Hepatocyte (in vitro differentiated cells): ENCODE measurements around the gene MAP7.

ENCODE experiments used
- CTCF ChIP-seq: fragments of 200-600 bp; sonication (generic); IDR thresholded peaks from 2 replicates; pipeline ENCODE4 v1.5.1; 2016; ENCODE audit warnings: antibody characterized with exemption, mild to moderate bottlenecking; ENCODE audit not compliant: poor library complexity
- EZH2 ChIP-seq: fragments of 200-600 bp; sonication (generic); IDR thresholded peaks from 2 replicates; pipeline ENCODE4 v1.6.1; 2016; ENCODE audit warnings: antibody characterized with exemption, mild to moderate bottlenecking, borderline replicate concordance

GRCh38 chr6:136319732-136320131 is 230.5 kb downstream of the MAP7 start:
- TF ChIP-seq CTCF, result no peak
- no peak for TF ChIP-seq EZH2
